K562 (cell line): ENCODE results near the gene RFX7.

Source experiments
- CREB1 ChIP-seq, 2 experiments: sonication (generic) in 1 of 2; formaldehyde crosslinking in 1 of 2; IDR thresholded peaks; 2 replicates each; pipeline versions ENCODE4 v1.6.1 to v1.8.0; 2012 to 2022; ENCODE audit warnings: inconsistent platforms in 1 of 2, mild to moderate bottlenecking in 1 of 2, missing genetic modification reagents in 1 of 2, moderate library complexity in 1 of 2
- FOXK2 ChIP-seq, 2 experiments: fragments of 450-650 bp; IDR thresholded peaks in 1 of 2; conservative IDR thresholded peaks in 1 of 2; 2 replicates each; pipeline ENCODE4 v1.6.1; 2016; ENCODE audit warnings: low read depth in 2 of 2, mild to moderate bottlenecking in 1 of 2

DNA sequence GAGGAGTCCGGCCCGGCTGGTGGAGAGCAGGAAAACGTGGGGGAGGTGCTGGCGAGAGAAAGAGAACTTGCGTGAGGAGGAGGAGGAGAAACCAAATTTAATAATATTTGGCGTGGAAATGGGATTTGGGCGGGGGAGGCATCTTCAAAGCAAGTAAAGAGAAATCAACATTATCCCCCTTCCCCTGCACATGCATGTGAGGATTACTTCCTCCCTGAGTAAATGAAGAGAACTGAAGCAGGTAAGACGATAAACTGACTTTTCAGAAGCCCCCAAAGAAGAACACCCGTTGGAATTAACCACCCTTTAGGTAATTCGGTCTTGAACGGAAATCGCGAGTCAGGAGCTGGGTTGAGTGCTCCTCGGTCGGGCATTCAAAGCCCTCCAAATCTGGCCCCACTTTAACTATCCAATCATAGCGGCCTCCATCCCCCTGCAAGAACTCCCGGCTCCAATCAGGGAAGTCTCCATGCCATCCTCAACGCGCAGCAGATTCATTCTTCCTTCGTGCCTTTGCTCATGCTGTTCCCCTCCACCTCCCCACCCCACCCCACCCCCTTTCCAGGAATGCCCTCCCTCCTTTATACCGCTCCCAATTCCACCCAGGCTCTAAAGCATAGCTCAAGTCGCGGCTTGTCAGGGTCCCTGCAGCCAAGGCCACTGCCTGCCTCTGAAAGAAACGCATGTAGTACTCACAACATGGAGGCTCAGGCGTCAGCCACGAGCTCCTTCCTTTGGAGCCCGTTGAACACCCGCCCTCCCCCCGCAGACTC lies 545 bp upstream of the RFX7 start:
- TF ChIP-seq FOXK2 (conservative IDR thresholded peaks at IDR 0.05 in 1 of 2, IDR thresholded peaks at IDR 0.05 in 1 of 2; ENCODE audit: low read depth in 2 of 2) (no peak), CREB1 (IDR thresholded peaks at IDR 0.05) (no peak), CREB1 (CRISPR knock-in tag; IDR thresholded peaks at IDR 0.05) (no peak)
